ENCODE measurements around the gene PTPRG. TPM values are rescaled to one million over a fixed set of nuclear protein-coding genes. Genes with fewer than 3 reads are reported as not detected.

Gene PTPRG
- total and polyA plus RNA-seq, 3 experiments from 2014 or later = not detected

DNA sequence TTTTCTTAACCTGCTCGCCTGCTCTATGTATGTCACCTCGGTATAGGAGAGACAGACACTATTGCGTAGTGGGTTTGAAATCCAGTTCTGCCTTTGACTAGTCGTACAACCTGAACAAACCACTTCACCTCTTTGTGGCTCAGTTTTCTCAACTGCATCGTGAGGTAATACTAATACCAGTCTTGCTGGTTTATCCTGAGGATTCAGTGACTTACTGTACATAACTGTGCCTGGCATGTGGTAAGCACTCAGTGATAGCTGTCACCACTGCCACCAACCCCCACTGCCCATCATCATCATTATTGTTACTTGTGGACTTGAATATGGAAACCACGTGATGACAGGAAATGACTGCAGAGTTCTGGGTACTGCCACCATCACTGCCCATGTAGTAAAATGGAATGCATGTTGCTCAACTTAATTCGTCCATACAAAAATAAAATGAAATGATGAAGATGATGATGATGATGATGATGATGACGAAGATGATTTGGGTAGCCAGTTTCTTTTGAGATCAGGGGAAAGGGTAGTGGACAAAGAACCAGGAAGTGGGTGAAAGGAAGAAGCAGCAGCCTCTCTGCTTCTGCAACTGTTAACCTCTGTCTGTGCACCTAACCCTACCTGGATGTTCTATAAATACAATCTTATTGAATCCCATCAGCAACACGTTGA is 583.9 kb downstream of the PTPRG start:
- no peaks in the 10 kb centered on the region for H3K4me1 Mint-ChIP-seq
- H3K36me3 ChIP-seq (ENCODE audit: insufficient read depth, low read length) = no peaks in the 10 kb centered on the region
- ChIA-PET POLR2A (no interaction called here), CTCF (no interaction called here)
- no peak overlapping the region for H3K4me3 ChIP-seq (ENCODE audit: low read length)
- H3K4me1 ChIP-seq (ENCODE audit: insufficient read depth, low read length) = no peaks in the 10 kb centered on the region
- H3K9me3 ChIP-seq (ENCODE audit: low read length) = no peaks in the 10 kb centered on the region
- DNase-seq = no peak
- H3K36me3 Mint-ChIP-seq = no peaks in the 10 kb centered on the region
- no peak overlapping the region for H3K4me3 Mint-ChIP-seq
- no peak overlapping the region for H3K27ac Mint-ChIP-seq
- H3K9me3 Mint-ChIP-seq = peaks cover 0 to 6% (median 0%) of the 10 kb centered on the region in 5 donors
- peaks cover 0 to 2% of the 10 kb centered on the region in 2 donors for H3K27me3 Mint-ChIP-seq
- H3K27me3 ChIP-seq (ENCODE audit: insufficient read depth, low read length, poor library complexity, severe bottlenecking) = no peaks in the 10 kb centered on the region
- no peak overlapping the region for H3K27ac ChIP-seq (ENCODE audit: low read depth, low read length)

DNA sequence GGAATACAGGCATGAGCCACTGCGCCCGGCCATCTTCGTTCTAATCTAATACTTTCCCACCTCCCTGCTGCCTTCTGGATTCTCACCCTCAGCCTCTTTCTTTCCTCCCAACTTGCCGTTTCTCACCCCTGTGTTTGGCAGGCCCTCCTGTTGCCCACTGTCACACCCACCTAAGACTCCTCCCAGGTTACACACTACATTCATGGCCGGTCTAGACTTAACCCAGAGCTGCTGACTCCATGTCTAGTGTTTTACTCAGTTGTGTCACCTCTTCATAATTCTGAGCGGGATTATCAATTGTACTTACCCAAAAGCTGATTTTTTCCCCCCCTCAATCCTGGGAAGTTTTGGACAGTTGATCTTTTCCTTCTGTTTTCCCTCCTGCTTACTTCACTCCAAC is 588.2 kb downstream of the PTPRG start:
- Mint-ChIP-seq H3K4me1 (no peaks in the 10 kb centered on the region), H3K9me3 (peaks cover 0 to 6% (median 0%) of the 10 kb centered on the region in 5 donors)

DNA sequence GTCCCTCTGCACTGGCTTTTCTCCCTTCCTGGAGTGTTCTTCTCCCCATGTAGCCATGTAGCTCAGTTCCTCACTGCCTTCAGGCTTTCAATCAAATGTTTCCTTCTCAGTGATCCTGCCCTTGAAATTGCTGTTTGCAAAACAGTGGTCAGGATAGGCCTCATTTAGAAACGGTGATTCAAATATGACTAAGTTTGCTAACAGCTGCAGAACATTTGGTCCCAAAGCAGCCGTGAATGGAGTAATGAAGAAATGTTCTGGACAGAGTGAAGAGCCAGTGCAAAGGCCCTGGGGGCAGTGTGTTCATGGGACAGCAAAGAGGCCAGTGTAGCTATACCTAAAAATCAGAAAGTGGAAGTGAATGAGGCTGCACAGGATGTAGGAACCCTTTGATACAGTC is 588.6 kb downstream of the PTPRG start:
- Histone ChIP-seq H3K36me3 (ENCODE audit: insufficient read depth, low read length) (no peaks in the 10 kb centered on the region), H3K4me3 (ENCODE audit: low read length) (no peak overlapping the region), H3K27me3 (ENCODE audit: insufficient read depth, low read length, poor library complexity, severe bottlenecking) (no peaks in the 10 kb centered on the region), H3K9me3 (ENCODE audit: low read length) (no peaks in the 10 kb centered on the region), H3K4me1 (ENCODE audit: insufficient read depth, low read length) (no peaks in the 10 kb centered on the region), H3K27ac (ENCODE audit: low read depth, low read length) (no peak overlapping the region)
- H3K27ac Mint-ChIP-seq = peak overlapping the region in 1 of 8 donors; percentile 17
- H3K4me3 Mint-ChIP-seq = no peak overlapping the region
- no peaks in the 10 kb centered on the region for H3K4me1 Mint-ChIP-seq
- H3K9me3 Mint-ChIP-seq = peaks cover 0 to 6% (median 0%) of the 10 kb centered on the region in 5 donors
- POLR2A ChIA-PET = no interaction called here
- H3K36me3 Mint-ChIP-seq = no peaks in the 10 kb centered on the region
- peaks cover 0 to 2% of the 10 kb centered on the region in 2 donors for H3K27me3 Mint-ChIP-seq
- no peak for DNase-seq
- CTCF ChIA-PET = no interaction called here

More for the DNA sequence above, 588.2 kb downstream of the PTPRG start:
- DNase-seq = no peak
- Mint-ChIP-seq H3K27me3 (peaks cover 0 to 2% of the 10 kb centered on the region in 2 donors), H3K36me3 (no peaks in the 10 kb centered on the region), H3K27ac (peak overlapping the region in 1 of 8 donors; percentile 17), H3K4me3 (no peak overlapping the region)
- H3K27ac ChIP-seq (ENCODE audit: low read depth, low read length) = no peak overlapping the region
- H3K4me3 ChIP-seq (ENCODE audit: low read length) = no peak overlapping the region
- H3K27me3 ChIP-seq (ENCODE audit: insufficient read depth, low read length, poor library complexity, severe bottlenecking) = no peaks in the 10 kb centered on the region
- ChIA-PET CTCF (no interaction called here), POLR2A (no interaction called here)
- H3K9me3 ChIP-seq (ENCODE audit: low read length) = no peaks in the 10 kb centered on the region
- H3K36me3 ChIP-seq (ENCODE audit: insufficient read depth, low read length) = no peaks in the 10 kb centered on the region
- no peaks in the 10 kb centered on the region for H3K4me1 ChIP-seq (ENCODE audit: insufficient read depth, low read length)

DNA sequence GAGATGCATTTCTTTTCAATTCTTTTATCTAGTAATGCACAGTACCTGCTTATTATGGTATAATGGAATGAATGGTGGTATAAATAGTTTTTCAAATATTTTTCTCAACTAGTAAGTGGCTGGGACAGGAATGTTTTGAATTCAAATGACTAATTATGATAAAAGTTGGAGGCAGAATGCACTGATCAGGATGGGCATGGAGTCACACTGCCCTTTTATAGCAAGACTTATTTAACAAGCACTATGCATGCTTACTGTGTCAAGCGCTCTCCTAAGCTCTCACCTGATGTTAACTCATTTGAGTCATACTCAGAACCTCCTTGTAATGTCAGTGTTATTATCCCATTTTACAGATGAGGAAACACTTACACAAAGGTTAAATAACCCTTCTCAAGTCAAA is 590.2 kb downstream of the PTPRG start:
- Mint-ChIP-seq H3K27ac (no peak overlapping the region), H3K36me3 (no peaks in the 10 kb centered on the region), H3K27me3 (peaks cover 0 to 3% of the 10 kb centered on the region in 2 donors), H3K4me1 (no peaks in the 10 kb centered on the region), H3K4me3 (no peak overlapping the region), H3K9me3 (no peaks in the 10 kb centered on the region)
- no peaks in the 10 kb centered on the region for H3K9me3 ChIP-seq (ENCODE audit: low read length)
- no peak overlapping the region for H3K27ac ChIP-seq (ENCODE audit: low read depth, low read length)
- no peak for DNase-seq
- H3K36me3 ChIP-seq (ENCODE audit: insufficient read depth, low read length) = no peaks in the 10 kb centered on the region
- no peaks in the 10 kb centered on the region for H3K27me3 ChIP-seq (ENCODE audit: insufficient read depth, low read length, poor library complexity, severe bottlenecking)
- no peaks in the 10 kb centered on the region for H3K4me1 ChIP-seq (ENCODE audit: insufficient read depth, low read length)
- CTCF ChIA-PET = no interaction called here
- POLR2A ChIA-PET = no interaction called here
- H3K4me3 ChIP-seq (ENCODE audit: low read length) = no peak overlapping the region

DNA sequence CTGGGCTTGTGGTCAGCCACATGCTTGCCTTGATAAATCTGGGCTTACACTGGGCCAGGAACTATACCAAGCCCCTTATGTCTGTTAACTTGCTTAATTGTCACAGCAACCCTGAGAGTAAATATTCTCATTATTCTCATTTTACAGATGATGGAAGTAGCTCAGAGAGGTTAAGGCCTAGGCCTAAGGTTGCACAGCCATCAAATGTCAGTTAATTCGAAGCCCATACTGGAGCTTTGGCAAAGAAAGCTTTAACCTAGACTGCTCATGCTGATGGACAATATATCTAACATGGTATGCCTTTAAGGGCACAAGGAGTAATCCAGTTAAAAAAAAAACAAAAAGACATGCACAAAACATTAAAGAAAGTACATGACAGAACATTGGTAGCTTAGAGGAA is 591.9 kb downstream of the PTPRG start:
- H3K9me3 ChIP-seq (ENCODE audit: low read length) = no peaks in the 10 kb centered on the region
- no peak for DNase-seq
- H3K36me3 ChIP-seq (ENCODE audit: insufficient read depth, low read length) = no peaks in the 10 kb centered on the region
- Mint-ChIP-seq H3K36me3 (no peaks in the 10 kb centered on the region), H3K4me3 (no peak overlapping the region), H3K9me3 (no peaks in the 10 kb centered on the region), H3K27ac (no peak overlapping the region), H3K4me1 (no peaks in the 10 kb centered on the region), H3K27me3 (peaks cover 0 to 2% of the 10 kb centered on the region in 2 donors)
- ChIA-PET POLR2A (no interaction called here), CTCF (no interaction called here)
- no peak overlapping the region for H3K27ac ChIP-seq (ENCODE audit: low read depth, low read length)
- no peaks in the 10 kb centered on the region for H3K4me1 ChIP-seq (ENCODE audit: insufficient read depth, low read length)
- H3K27me3 ChIP-seq (ENCODE audit: insufficient read depth, low read length, poor library complexity, severe bottlenecking) = no peaks in the 10 kb centered on the region
- no peak overlapping the region for H3K4me3 ChIP-seq (ENCODE audit: low read length)

DNA sequence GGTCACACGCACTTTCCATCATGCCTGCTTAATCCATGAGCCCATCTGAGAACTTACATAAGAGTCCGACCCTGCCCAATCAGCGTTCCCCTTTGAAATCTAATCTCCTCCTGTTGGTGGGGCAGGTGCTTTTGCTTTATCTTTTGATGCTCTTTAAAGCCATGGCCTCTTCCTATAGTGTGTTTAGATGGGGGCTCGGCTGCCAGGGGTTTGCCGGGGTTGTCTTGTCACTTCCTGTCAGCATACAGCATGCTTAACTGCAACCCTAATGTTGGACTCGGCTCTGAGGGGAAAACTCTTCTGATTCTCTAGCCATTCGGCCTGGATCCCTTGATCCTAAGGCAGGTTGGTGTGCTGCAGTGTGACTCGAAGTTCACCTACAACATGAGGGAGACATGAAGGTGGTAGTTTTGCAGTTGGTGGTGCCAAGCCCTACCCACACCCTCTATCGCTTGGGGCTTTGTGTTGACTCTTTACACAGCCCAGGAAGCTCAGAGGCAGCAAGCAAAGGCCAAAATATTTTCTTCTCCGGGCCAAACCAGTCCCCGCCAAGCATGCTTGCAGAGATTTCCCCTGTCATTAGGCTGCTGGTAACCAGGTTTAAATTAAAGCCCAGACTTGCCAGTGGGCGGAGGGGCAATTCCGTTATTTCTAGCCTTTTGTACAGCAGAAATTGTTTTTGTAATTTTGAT is 593.2 kb downstream of the PTPRG start:
- no peaks in the 10 kb centered on the region for H3K9me3 Mint-ChIP-seq
- CTCF ChIA-PET = no interaction called here

DNA sequence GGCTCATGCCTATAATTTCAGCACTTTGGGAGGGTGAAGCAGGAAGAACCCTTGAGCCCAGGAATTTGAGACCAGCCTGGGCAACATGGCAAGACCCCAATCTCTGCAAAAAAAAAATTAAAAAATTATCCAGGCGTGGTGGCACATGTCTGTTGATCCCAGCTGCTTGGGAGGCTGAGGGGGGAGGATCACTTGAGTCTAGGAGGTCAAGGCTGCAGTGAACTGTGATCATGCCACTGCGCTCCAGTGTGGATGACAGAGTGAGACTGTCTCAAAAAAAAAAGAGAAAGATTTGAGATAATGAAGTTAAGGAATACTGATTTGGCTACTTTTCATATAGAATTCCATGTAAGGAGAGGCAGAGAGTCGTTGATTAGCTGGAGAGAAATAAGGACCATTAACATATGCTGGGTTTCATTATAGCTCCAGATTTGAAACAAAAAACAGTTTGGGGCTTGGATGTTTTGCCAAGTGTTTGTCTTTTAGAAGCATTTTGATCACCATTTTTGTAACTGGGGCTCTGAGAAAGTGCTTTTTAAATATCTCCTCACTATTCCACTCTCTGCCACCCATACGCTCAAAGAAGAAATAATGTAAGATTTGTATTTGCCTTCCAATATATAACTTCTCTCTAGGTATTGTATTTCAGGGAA is 597.8 kb downstream of the PTPRG start:
- Mint-ChIP-seq H3K9me3 (no peaks in the 10 kb centered on the region), H3K27ac (no peak overlapping the region), H3K36me3 (no peaks in the 10 kb centered on the region), H3K4me1 (no peaks in the 10 kb centered on the region), H3K4me3 (no peak overlapping the region), H3K27me3 (peaks cover 0 to 2% of the 10 kb centered on the region in 2 donors)
- Histone ChIP-seq H3K9me3 (ENCODE audit: low read length) (no peaks in the 10 kb centered on the region), H3K36me3 (ENCODE audit: insufficient read depth, low read length) (no peaks in the 10 kb centered on the region), H3K4me3 (ENCODE audit: low read length) (no peak overlapping the region), H3K27me3 (ENCODE audit: insufficient read depth, low read length, poor library complexity, severe bottlenecking) (no peaks in the 10 kb centered on the region), H3K4me1 (ENCODE audit: insufficient read depth, low read length) (no peaks in the 10 kb centered on the region), H3K27ac (ENCODE audit: low read depth, low read length) (no peak overlapping the region)
- CTCF ChIA-PET = no interaction called here
- DNase-seq = no peak
- POLR2A ChIA-PET = no interaction called here

More for the DNA sequence above, 593.2 kb downstream of the PTPRG start:
- no peaks in the 10 kb centered on the region for H3K36me3 ChIP-seq (ENCODE audit: insufficient read depth, low read length)
- POLR2A ChIA-PET = no interaction called here
- no peaks in the 10 kb centered on the region for H3K27me3 ChIP-seq (ENCODE audit: insufficient read depth, low read length, poor library complexity, severe bottlenecking)
- Mint-ChIP-seq H3K4me1 (no peaks in the 10 kb centered on the region), H3K36me3 (no peaks in the 10 kb centered on the region), H3K27me3 (peaks cover 0 to 2% of the 10 kb centered on the region in 2 donors), H3K4me3 (no peak overlapping the region), H3K27ac (no peak overlapping the region)
- H3K4me1 ChIP-seq (ENCODE audit: insufficient read depth, low read length) = no peaks in the 10 kb centered on the region
- no peak overlapping the region for H3K27ac ChIP-seq (ENCODE audit: low read depth, low read length)
- no peak for DNase-seq
- no peak overlapping the region for H3K4me3 ChIP-seq (ENCODE audit: low read length)
- H3K9me3 ChIP-seq (ENCODE audit: low read length) = no peaks in the 10 kb centered on the region

DNA sequence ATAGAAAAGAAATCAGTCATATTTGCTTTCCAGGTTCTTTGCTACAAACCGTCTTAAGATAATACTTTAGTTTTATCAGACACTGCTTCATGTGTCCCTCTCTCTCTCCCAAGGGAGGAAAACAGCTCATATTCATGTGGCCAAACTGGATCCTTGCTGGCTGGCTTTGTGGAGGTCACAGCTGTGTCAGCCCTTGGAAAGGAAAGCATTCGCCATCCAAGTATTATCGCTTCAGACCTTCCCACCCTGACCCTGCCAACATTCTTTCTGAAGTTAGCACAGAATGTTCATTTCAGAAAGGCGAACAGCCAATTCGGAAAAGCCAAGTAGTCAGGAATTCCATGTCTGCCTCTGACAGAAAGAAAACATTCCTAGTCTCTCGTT is 598.3 kb downstream of the PTPRG start:
- Mint-ChIP-seq H3K36me3 (no peaks in the 10 kb centered on the region), H3K9me3 (no peaks in the 10 kb centered on the region)

More for the DNA sequence above, 598.3 kb downstream of the PTPRG start:
- no peak for DNase-seq
- peaks cover 0 to 2% of the 10 kb centered on the region in 2 donors for H3K27me3 Mint-ChIP-seq
- no peak overlapping the region for H3K27ac Mint-ChIP-seq
- H3K4me1 Mint-ChIP-seq = no peaks in the 10 kb centered on the region
- ChIA-PET CTCF (no interaction called here), POLR2A (no interaction called here)
- H3K36me3 ChIP-seq (ENCODE audit: insufficient read depth, low read length) = no peaks in the 10 kb centered on the region
- no peak overlapping the region for H3K4me3 Mint-ChIP-seq
- no peaks in the 10 kb centered on the region for H3K4me1 ChIP-seq (ENCODE audit: insufficient read depth, low read length)
- H3K4me3 ChIP-seq (ENCODE audit: low read length) = no peak overlapping the region
- no peaks in the 10 kb centered on the region for H3K9me3 ChIP-seq (ENCODE audit: low read length)
- H3K27ac ChIP-seq (ENCODE audit: low read depth, low read length) = no peak overlapping the region
- H3K27me3 ChIP-seq (ENCODE audit: insufficient read depth, low read length, poor library complexity, severe bottlenecking) = no peaks in the 10 kb centered on the region

Data from CD8-positive, alpha-beta memory T cell (primary cell).